Cardiac fibroblast (primary cell): ENCODE results near the gene COL25A1.

Experiments
- DNase-seq, 2 donors: peaks; one replicate each; pipeline versions ENCODE4 v3.0.0 to v3.0.0-alpha.2; 2010; ENCODE audit warnings: low read depth in 2 of 2
- H3K4me3 ChIP-seq, 2 donors: replicated peaks in 1 of 2; 1 replicate in 1 of 2; 2 replicates in 1 of 2; pipeline ENCODE4 v1.5.1; 2011; ENCODE audit warnings: low read depth in 2 of 2, low read length in 2 of 2, mild to moderate bottlenecking in 2 of 2, moderate library complexity in 1 of 2
- TF ChIP-seq, protein P1 (sequence below): IDR thresholded peaks from one replicate; pipeline ENCODE4 v1.5.1; 2011; ENCODE audit warnings: low read depth, mild to moderate bottlenecking, low read length, inconsistent platforms

The COL25A1 gene

DNA sequence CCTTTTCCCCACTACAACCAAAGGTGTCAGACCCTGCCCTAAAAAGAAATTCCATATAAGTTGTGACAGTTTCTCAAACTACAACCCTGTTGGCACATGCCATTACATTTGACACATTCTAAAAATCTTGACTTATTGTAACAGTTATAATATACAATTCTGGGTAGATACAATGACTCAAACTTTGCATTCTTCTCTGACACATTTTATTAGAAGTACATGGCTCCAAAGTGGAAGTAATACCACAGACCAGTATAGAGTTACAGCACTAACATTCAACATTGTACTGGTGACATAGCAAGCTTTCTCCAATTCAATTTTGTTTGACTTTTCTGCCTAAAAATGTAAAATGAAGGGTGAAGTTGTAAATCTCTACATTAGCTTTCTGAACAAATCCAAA, 343.0 kb downstream of the COL25A1 start:
- TF ChIP-seq, protein P1, sequence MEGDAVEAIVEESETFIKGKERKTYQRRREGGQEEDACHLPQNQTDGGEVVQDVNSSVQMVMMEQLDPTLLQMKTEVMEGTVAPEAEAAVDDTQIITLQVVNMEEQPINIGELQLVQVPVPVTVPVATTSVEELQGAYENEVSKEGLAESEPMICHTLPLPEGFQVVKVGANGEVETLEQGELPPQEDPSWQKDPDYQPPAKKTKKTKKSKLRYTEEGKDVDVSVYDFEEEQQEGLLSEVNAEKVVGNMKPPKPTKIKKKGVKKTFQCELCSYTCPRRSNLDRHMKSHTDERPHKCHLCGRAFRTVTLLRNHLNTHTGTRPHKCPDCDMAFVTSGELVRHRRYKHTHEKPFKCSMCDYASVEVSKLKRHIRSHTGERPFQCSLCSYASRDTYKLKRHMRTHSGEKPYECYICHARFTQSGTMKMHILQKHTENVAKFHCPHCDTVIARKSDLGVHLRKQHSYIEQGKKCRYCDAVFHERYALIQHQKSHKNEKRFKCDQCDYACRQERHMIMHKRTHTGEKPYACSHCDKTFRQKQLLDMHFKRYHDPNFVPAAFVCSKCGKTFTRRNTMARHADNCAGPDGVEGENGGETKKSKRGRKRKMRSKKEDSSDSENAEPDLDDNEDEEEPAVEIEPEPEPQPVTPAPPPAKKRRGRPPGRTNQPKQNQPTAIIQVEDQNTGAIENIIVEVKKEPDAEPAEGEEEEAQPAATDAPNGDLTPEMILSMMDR, result no peak
- H3K4me3 ChIP-seq, result no peak overlapping the region
- DNase-seq, result no peak

DNA sequence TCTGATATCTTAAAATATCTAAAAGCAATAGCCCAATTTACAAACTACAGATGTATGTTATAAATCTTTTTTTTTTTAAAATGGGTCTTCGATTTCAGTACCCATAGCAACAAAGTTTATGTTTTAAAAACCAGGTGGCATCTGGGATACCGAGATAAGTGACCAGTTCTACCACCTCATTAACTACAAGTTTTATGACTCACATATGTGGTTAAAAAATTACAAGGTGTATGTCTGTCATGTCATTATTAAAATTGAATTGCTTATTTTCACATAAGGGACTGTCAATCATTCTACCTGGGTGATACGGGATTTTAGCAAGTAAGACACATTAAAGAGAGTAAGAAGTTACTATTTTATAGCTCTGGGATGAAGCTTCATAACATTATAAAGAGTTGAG, 347.6 kb downstream of the COL25A1 start:
- TF ChIP-seq, protein P1, result no peak
- no peak for DNase-seq
- no peak overlapping the region for H3K4me3 ChIP-seq

DNA sequence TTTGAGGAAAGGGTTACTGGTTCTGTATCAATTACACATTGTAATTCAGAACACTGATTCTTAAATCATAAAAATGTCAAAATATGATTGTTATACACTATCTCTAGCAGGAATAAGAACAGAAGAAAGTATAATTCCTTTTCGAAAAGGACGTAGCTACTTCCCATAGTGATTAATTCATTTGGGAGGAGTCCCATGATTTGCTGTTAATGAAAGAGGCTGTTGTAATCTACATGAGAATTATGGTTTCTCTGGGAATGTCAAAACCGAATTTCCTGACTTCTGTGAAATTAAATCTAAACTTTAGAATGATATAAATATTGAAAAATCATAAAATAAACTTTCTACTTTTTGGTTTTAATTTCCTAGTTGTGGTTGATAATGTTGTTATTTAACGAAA, 348.5 kb downstream of the COL25A1 start:
- no peak for DNase-seq
- no peak overlapping the region for H3K4me3 ChIP-seq
- TF ChIP-seq, protein P1, result no peak

DNA sequence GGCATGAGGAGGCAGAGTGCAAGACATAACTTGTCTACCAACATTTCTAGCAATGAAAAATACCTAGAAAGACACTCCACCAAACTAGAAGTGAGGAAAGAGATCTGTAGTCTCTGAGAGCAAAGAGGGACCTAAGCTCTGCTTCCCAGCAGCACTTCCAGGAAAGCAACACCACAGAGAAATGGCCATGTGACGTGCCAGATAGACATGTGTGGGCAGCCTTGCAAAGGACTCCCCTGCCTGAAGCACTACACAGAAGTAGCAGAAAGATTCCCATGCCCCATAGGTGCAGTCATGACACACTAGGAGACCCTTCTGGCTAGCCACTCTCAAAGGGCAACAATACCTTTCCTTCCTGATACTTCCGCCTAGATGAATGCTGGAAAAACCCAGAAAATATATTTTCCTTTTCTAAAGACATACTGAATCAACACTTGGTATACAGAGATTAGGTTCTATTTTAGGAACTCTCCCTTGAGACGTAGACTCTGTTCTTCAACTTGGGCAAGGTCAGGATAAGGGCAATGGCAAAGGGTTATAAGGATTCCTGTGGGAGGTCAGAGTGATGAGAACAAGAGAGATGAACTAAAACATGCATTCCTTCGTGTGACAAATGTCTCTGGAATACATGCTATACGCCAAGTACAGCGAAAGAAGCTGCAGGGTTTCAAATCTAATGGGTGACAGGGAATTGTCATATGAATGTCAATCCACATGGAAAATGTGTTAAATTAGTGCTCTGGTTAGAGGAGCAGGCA, 352.1 kb downstream of the COL25A1 start:
- TF ChIP-seq, protein P1, result no peak
- no peak overlapping the region for H3K4me3 ChIP-seq
- DNase-seq, result peak in 1 of 2 donors; percentile 39

DNA sequence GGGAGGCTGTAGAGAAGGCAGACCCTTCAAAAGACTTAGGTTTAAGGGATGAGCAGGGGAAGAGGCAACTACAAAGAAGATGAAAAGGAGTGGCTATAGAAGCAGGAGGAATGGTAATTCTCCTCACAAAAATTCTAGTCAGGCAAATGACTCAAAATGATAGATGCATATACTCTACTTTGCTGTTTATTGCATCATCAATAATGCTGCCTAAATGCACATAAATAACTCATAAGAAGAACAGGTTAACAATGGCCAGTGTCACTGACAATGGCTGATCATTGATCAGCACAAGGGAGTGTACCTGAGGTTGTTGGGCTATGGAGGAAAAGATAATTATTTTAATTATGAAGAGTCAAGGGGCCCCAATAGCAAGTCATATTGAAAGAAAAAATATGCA, 354.9 kb downstream of the COL25A1 start:
- DNase-seq, result no peak
- H3K4me3 ChIP-seq, result no peak overlapping the region
- TF ChIP-seq, protein P1, result no peak

DNA sequence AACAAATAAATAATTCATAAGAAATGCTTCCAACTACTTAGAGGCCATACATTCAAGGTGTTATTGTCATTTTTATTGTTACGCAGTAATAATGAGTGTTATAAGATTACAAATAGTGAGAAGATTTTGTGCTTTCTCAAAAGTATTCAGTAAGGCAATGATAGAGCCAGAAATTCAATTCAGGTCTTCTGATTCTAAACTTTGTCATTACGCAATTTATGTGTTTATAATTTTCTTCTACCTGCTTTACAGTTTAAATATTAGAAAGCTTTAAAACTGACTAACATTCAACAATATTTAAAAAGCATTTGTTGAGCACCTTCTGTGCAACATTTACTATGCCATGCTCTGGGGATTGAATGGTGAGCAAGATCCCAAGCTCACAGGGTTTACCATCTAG, 356.2 kb downstream of the COL25A1 start:
- TF ChIP-seq, protein P1, result no peak
- no peak for DNase-seq
- H3K4me3 ChIP-seq, result no peak overlapping the region

DNA sequence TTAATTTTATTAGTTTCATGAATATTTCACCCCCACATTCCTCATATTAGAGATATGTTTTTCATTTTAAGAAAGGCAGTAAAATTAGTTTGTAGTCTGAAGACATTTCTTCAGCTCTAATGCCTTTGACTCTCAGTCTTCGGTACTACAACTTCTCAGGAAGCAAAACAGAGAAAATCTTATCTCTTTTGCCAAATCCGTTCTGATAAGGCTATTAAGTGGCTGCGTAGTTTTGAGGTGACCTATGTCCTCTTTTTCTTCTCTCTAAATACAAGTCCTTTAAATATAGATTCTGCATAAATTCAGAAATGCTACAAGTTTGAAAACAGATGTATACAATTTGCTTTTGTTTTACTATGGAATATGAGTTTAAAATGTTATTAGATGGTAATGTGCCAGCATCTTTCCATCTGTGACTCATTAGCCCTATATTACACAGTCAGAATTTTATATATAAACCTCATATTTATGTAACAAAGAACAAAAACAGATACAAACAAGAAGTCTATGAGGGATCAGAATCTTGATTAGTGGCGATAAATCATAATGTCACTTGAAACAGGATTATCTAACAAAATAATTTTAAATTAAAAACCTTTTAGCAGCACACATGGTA, 358.4 kb downstream of the COL25A1 start:
- no peak overlapping the region for H3K4me3 ChIP-seq
- TF ChIP-seq, protein P1, result no peak
- DNase-seq, result no peak
